HFFc6 (cell line): ENCODE measurements around the gene MED13L. TPM values are rescaled to one million over a fixed set of nuclear protein-coding genes. Genes with fewer than 3 reads are reported as not detected.

Source experiments
- DNase-seq: peaks from one replicate; pipeline ENCODE4 v3.0.0-alpha.2; 2018
- H3K27ac Mint-ChIP-seq: 2 replicates; pipeline ENCODE4 v1.8.0; 2020; ENCODE audit warnings: mild to moderate bottlenecking, mixed read lengths
- H3K27me3 Mint-ChIP-seq: 2 replicates; pipeline ENCODE4 v1.8.0; 2021; ENCODE audit warnings: mild to moderate bottlenecking, moderate library complexity, mixed read lengths; ENCODE audit not compliant: insufficient read depth
- H3K36me3 Mint-ChIP-seq: 2 replicates; pipeline ENCODE4 v1.8.0; 2021; ENCODE audit warnings: low read depth, mixed read lengths
- H3K4me1 Mint-ChIP-seq: 2 replicates; pipeline ENCODE4 v1.8.0; 2020; ENCODE audit warnings: low read depth, mixed read lengths
- H3K4me3 Mint-ChIP-seq: 2 replicates; pipeline ENCODE4 v1.8.0; 2020; ENCODE audit warnings: mild to moderate bottlenecking, moderate library complexity, mixed read lengths
- H3K9me3 Mint-ChIP-seq: 2 replicates; pipeline ENCODE4 v1.8.0; 2020; ENCODE audit warnings: mild to moderate bottlenecking, mixed read lengths
- total RNA-seq, 6 experiments: library from RNA; stranded (reverse); fragmentation: NEBNext Ultra II Directional; extraction: Animal tissue kit (Norgen Biotek cat#: 25700); gene quantifications; 2 replicates in 1 of 6; 3 replicates in 5 of 6; pipeline ENCODE4 v1.2.3, GENCODE V29; 2021
- TF ChIP-seq, protein P1 (sequence below): fragments of 200-600 bp; sonication (generic); IDR thresholded peaks from 2 replicates; pipeline ENCODE4 v1.5.0; 2021; ENCODE audit warnings: antibody characterized with exemption, mild to moderate bottlenecking

The MED13L gene
- total RNA-seq, 6 experiments from 2014 or later = 74.5 to 84.2 (median 77.7) TPM

DNA sequence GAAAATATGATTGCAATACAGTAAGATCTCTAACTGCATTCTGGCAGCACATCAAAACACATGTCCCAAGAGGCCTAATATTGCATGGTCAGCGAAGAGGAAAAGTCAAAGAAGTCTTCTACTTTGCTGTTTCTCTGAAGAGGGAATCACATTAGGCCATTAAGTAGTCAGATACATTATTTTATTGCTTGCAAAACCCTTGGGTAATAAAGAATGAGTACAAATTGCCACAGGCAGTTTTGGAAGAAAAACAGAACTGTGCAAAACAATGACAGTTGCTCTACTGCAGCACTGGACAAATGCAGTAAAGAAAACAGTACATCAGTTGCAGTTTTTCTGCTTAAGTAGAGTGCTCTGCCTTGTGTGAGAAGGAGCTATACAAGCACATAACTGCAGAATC lies 211.9 kb downstream of the MED13L start:
- DNase-seq = peak; percentile 35

DNA sequence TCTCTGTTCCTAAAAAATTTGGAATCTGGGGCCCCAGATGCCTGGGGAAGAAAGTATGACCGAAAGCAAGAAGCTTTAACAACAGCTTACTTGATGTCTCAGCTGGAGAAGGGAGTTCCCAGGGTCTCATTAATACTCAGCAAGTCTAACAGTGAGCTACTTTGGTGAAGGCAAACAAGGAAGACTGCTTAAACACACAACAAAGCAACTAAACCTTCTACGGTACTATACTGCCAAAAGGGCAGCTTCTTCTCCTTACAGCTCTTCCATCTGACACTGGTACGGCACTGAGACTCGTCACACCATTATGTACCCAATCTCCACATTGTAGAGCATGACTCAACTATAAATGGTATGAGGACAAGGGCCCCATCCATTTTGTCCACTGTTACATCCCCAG lies 213.0 kb downstream of the MED13L start:
- Mint-ChIP-seq H3K36me3 (no peaks in the 10 kb centered on the region), H3K27ac (no peak overlapping the region), H3K9me3 (no peaks in the 10 kb centered on the region), H3K4me3 (no peak overlapping the region), H3K4me1 (peaks cover 65% of the 10 kb centered on the region), H3K27me3 (peaks cover 3% of the 10 kb centered on the region; the same call in 1 of the 2 replicates)
- TF ChIP-seq, protein P1, sequence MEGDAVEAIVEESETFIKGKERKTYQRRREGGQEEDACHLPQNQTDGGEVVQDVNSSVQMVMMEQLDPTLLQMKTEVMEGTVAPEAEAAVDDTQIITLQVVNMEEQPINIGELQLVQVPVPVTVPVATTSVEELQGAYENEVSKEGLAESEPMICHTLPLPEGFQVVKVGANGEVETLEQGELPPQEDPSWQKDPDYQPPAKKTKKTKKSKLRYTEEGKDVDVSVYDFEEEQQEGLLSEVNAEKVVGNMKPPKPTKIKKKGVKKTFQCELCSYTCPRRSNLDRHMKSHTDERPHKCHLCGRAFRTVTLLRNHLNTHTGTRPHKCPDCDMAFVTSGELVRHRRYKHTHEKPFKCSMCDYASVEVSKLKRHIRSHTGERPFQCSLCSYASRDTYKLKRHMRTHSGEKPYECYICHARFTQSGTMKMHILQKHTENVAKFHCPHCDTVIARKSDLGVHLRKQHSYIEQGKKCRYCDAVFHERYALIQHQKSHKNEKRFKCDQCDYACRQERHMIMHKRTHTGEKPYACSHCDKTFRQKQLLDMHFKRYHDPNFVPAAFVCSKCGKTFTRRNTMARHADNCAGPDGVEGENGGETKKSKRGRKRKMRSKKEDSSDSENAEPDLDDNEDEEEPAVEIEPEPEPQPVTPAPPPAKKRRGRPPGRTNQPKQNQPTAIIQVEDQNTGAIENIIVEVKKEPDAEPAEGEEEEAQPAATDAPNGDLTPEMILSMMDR = no peak
- no peak for DNase-seq

More for the DNA sequence above, 211.9 kb downstream of the MED13L start:
- Mint-ChIP-seq H3K4me1 (peaks cover 71% of the 10 kb centered on the region), H3K9me3 (no peaks in the 10 kb centered on the region), H3K4me3 (no peak overlapping the region), H3K27me3 (peaks cover 3% of the 10 kb centered on the region; the same call in 1 of the 2 replicates), H3K36me3 (no peaks in the 10 kb centered on the region), H3K27ac (no peak overlapping the region)
- TF ChIP-seq, protein P1 = no peak

DNA sequence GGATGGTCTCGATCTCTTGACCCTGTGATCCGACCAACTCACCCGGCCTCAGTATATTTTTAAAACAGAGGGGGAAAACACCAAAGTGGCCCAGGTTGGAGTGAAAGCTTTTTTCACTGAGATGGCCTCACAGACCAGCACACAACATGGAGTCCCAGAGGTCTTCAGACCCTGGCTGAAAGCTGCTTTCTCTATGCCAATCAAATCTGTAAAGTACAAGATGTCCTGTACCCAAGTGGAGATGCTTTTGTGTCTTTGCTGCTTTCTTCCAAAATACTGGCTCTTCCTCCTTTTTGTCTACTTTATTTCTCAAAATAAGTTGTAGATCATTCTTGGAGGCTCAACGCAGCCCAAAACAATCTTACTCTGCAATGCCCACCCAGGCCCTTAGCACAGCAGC lies 214.8 kb downstream of the MED13L start:
- Mint-ChIP-seq H3K4me1 (peaks cover 58% of the 10 kb centered on the region), H3K27ac (no peak overlapping the region), H3K36me3 (no peaks in the 10 kb centered on the region), H3K4me3 (no peak overlapping the region), H3K27me3 (no peaks in the 10 kb centered on the region; the same call in 1 of the 2 replicates), H3K9me3 (no peaks in the 10 kb centered on the region)
- no peak for DNase-seq
- TF ChIP-seq, protein P1 = no peak

DNA sequence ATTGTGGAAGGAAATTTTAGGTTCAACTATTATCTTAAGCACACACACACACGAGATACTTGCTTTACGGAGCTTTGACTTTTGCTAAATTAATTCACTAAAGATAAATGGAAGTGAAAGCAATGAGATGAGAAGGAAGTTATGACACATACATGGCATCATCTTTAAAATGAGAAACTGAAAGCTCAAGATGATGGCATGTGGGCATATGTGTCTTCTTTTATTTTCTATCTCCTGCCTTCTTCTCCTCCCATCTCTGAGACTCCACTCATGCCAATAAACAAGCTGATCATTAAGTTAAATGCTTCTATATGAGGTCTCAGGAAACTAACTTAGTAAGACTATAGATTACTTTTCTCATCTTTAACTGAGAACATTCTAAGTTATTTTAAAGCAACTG lies 216.7 kb downstream of the MED13L start:
- no peaks in the 10 kb centered on the region; the same call in 1 of the 2 replicates for H3K27me3 Mint-ChIP-seq
- no peaks in the 10 kb centered on the region for H3K36me3 Mint-ChIP-seq
- no peaks in the 10 kb centered on the region for H3K9me3 Mint-ChIP-seq
- peaks cover 50% of the 10 kb centered on the region for H3K4me1 Mint-ChIP-seq
- TF ChIP-seq, protein P1 = no peak
- 0 out of 2 replicates have a peak overlapping the region, but pooled peaks have one; percentile 10 for H3K27ac Mint-ChIP-seq
- DNase-seq = no peak
- H3K4me3 Mint-ChIP-seq = no peak overlapping the region

DNA sequence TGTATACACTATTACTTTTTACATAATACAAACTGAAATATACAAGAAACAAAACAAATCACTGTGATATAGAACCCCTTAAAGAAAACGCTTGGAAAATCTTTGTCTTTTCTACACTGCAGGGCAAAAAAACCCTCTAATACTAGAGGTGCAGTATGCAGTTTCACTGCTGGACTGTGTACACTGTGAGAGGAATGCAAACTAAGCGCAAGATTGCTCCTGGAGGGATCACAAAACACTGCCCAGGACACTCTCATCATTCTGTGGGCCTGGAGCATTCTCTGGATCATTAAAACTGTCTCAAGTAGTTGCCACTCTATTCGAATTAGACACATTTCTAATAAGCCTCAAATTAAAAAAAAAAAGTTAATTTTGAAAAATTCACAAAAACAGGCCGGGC lies 217.6 kb downstream of the MED13L start:
- DNase-seq = no peak
- H3K27me3 Mint-ChIP-seq = no peaks in the 10 kb centered on the region; the same call in 1 of the 2 replicates
- H3K9me3 Mint-ChIP-seq = no peaks in the 10 kb centered on the region
- TF ChIP-seq, protein P1 = no peak
- H3K27ac Mint-ChIP-seq = no peak overlapping the region
- peaks cover 42% of the 10 kb centered on the region for H3K4me1 Mint-ChIP-seq
- H3K36me3 Mint-ChIP-seq = no peaks in the 10 kb centered on the region
- no peak overlapping the region for H3K4me3 Mint-ChIP-seq

DNA sequence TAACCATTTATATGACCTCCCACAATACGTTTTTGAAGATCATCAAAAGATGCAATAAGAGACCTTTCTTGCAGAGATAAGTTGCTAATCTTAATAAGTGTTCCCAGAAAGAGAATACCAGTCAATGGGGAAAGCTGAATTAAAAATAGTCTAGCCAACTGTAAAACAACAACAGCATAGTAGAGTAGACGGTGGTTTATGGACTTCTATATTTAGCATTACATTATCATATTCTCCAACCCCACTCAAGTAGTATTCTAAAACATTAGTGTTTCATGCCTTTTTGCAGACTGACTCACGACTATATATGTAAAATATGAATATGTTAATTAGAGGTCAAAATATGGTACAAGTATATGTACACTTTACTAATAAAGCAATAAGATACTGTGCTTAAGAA lies 218.9 kb downstream of the MED13L start:
- TF ChIP-seq, protein P1 = no peak
- Mint-ChIP-seq H3K4me3 (no peak overlapping the region), H3K36me3 (no peaks in the 10 kb centered on the region), H3K9me3 (no peaks in the 10 kb centered on the region), H3K27me3 (no peaks in the 10 kb centered on the region; the same call in 1 of the 2 replicates), H3K4me1 (peaks cover 47% of the 10 kb centered on the region), H3K27ac (no peak overlapping the region)
- DNase-seq = no peak
